ENCODE measurements around the gene GJC1. TPM values are rescaled to one million over a fixed set of nuclear protein-coding genes. Genes with fewer than 3 reads are reported as not detected.

Gene GJC1
- total and polyA plus RNA-seq, 2 donors from 2014 or later = 1.8 to 6.5 TPM

DNA sequence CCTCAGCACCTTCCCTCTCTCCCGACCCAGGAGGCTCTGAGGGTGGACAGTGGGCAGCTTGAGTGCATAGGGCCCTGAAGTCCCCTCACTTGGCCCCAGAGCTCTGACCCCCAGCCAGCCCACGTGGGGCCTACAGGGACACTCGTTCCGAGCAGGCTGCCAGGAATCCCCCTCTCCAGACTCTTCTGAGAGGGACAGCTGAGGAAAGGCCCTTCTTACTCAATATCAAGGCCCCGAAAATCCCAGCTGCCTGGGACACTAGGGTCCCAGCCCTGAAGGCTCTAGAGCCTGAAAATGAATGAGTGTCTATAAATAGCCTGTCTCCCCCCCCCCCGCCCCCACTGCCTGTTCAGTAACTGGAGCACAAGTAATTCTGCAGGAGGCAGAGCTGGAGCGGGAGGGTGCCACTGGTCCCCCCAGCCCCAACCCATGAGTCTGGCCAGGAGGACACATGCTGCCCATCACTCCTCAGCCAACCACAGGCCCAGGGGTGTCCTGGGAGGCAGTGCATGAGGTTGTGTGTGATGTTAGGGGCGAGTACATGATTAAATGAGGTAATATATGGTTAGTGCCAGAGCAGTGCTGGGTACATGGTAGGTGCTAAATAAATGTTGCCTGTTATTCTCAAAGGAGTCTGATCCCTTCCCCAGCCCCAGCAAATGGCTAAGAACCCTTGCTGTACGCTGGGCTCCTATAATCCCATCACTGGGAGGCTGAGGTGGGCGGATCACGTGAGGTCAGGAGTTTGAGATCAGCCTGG is 59.7 kb downstream of the GJC1 start:
- H3K4me1 ChIP-seq (ENCODE audit: control insufficient read depth in 2 of 3, insufficient read depth in 2 of 3, low read depth in 1 of 3, low read length in 3 of 3) = peaks cover 0 to 4% (median 0%) of the 10 kb centered on the region in 3 donors
- H3K27me3 ChIP-seq (ENCODE audit: control insufficient read depth, insufficient read depth, low read length) = no peaks in the 10 kb centered on the region
- no peak overlapping the region for H3K9ac ChIP-seq (ENCODE audit: low read length in 3 of 3)
- no peaks in the 10 kb centered on the region for H3K36me3 ChIP-seq (ENCODE audit: control insufficient read depth in 2 of 3, insufficient read depth in 3 of 3, low read length in 3 of 3)
- TF ChIP-seq, protein P1, sequence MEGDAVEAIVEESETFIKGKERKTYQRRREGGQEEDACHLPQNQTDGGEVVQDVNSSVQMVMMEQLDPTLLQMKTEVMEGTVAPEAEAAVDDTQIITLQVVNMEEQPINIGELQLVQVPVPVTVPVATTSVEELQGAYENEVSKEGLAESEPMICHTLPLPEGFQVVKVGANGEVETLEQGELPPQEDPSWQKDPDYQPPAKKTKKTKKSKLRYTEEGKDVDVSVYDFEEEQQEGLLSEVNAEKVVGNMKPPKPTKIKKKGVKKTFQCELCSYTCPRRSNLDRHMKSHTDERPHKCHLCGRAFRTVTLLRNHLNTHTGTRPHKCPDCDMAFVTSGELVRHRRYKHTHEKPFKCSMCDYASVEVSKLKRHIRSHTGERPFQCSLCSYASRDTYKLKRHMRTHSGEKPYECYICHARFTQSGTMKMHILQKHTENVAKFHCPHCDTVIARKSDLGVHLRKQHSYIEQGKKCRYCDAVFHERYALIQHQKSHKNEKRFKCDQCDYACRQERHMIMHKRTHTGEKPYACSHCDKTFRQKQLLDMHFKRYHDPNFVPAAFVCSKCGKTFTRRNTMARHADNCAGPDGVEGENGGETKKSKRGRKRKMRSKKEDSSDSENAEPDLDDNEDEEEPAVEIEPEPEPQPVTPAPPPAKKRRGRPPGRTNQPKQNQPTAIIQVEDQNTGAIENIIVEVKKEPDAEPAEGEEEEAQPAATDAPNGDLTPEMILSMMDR (IDR thresholded peaks at IDR 0.05; ENCODE audit: borderline replicate concordance, extremely low read depth, insufficient read depth) = no peak
- FAIRE-seq = no peak
- no peak overlapping the region for H3K4me3 ChIP-seq (ENCODE audit: low read length in 3 of 3)
- DNase-seq = no peak
- intact Hi-C loops (cut with DNase I) = no loop called here
- no peak overlapping the region for H3K27ac ChIP-seq (ENCODE audit: low read depth in 2 of 2, low read length in 2 of 2)
- no peaks in the 10 kb centered on the region for H3K9me3 ChIP-seq (ENCODE audit: control insufficient read depth in 2 of 3, insufficient read depth in 1 of 3, low read length in 3 of 3)

DNA sequence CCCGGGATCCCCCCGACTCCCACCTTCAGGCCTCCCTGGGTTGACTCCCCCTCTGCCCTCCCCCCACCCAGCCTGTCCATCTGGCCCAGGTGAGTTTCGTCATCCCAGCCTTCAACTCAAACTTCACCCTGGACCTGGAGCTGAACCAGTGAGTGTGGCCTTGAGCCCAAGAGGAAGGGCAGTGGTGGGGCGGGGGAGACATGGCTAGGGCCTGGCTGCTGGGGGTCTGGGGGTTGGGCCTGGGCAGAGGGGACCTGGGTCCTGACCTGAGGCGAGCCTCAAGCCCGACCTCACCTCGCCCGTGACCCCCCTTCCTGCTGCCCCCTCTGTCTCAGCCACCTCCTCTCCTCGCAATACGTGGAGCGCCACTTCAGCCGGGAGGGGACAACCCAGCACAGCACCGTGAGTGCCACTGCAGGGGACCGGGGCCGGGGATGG is 60.4 kb downstream of the GJC1 start:
- Histone ChIP-seq H3K27me3 (ENCODE audit: control insufficient read depth, insufficient read depth, low read length) (no peaks in the 10 kb centered on the region), H3K36me3 (ENCODE audit: control insufficient read depth in 2 of 3, insufficient read depth in 3 of 3, low read length in 3 of 3) (no peaks in the 10 kb centered on the region), H3K9ac (ENCODE audit: low read length in 3 of 3) (no peak overlapping the region), H3K27ac (ENCODE audit: low read depth in 2 of 2, low read length in 2 of 2) (no peak overlapping the region), H3K9me3 (ENCODE audit: control insufficient read depth in 2 of 3, insufficient read depth in 1 of 3, low read length in 3 of 3) (no peaks in the 10 kb centered on the region), H3K4me3 (ENCODE audit: low read length in 3 of 3) (no peak overlapping the region), H3K4me1 (ENCODE audit: control insufficient read depth in 2 of 3, insufficient read depth in 2 of 3, low read depth in 1 of 3, low read length in 3 of 3) (no peaks in the 10 kb centered on the region)
- FAIRE-seq = no peak
- TF ChIP-seq, protein P1 (IDR thresholded peaks at IDR 0.05; ENCODE audit: borderline replicate concordance, extremely low read depth, insufficient read depth) = no peak
- intact Hi-C loops (cut with DNase I) = no loop called here
- DNase-seq = no peak

DNA sequence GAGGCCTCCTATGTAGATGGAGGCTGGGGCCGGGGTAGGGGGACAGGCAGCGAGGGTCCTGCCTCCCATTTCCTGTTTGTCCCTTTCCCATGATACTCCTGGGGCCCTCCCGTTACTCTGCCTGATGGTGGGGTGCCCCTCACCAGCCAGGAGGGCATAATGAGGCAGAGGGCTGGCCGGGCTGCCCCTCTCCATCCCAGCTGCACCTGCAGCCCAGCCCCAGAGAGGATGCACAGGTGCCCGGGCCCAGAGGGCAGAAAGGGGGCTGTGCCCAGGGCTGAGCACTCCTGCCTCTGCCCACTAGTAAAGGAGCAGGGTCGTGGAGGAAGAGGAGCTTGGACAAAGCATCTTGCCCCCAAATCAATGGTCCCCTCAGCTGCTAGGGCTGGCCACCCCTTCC is 60.9 kb downstream of the GJC1 start:
- no peak overlapping the region for H3K4me3 ChIP-seq (ENCODE audit: low read length in 3 of 3)
- no peak for DNase-seq
- no peaks in the 10 kb centered on the region for H3K9me3 ChIP-seq (ENCODE audit: control insufficient read depth in 2 of 3, insufficient read depth in 1 of 3, low read length in 3 of 3)
- TF ChIP-seq, protein P1 (IDR thresholded peaks at IDR 0.05; ENCODE audit: borderline replicate concordance, extremely low read depth, insufficient read depth) = no peak
- H3K9ac ChIP-seq (ENCODE audit: low read length in 3 of 3) = no peak overlapping the region
- H3K36me3 ChIP-seq (ENCODE audit: control insufficient read depth in 2 of 3, insufficient read depth in 3 of 3, low read length in 3 of 3) = no peaks in the 10 kb centered on the region
- no peak for FAIRE-seq
- H3K27ac ChIP-seq (ENCODE audit: low read depth in 2 of 2, low read length in 2 of 2) = no peak overlapping the region
- intact Hi-C loops (cut with DNase I) = no loop called here
- no peaks in the 10 kb centered on the region for H3K27me3 ChIP-seq (ENCODE audit: control insufficient read depth, insufficient read depth, low read length)
- no peaks in the 10 kb centered on the region for H3K4me1 ChIP-seq (ENCODE audit: control insufficient read depth in 2 of 3, insufficient read depth in 2 of 3, low read depth in 1 of 3, low read length in 3 of 3)
